IMR-90 (cell line): ENCODE results near the gene SEMA3C. TPM values are rescaled to one million over a fixed set of nuclear protein-coding genes. Genes with fewer than 3 reads are reported as not detected.

Source experiments
- ATAC-seq: fragments of 200-7000 bp; cut with Tn5 transposase; 2 replicates; pipeline ENCODE4 v1.9.1; 2020; ENCODE audit warnings: low read depth, mild to moderate bottlenecking, moderate library complexity
- BruUV-seq: library from RNA; stranded (reverse); fragments of 400-500 nt; replicated peaks from 2 replicates; lab custom pipeline; 2021; lab: Mats Ljungman, UMichigan
- CTCF ChIA-PET: fragments of 300-600 bp; formaldehyde crosslinking; extraction: SDS; loops from one replicate; lab custom pipeline; 2021; ENCODE audit warnings: antibody characterized with exemption; lab: Yijun Ruan, JAX
- POLR2A ChIA-PET: fragments of 300-600 bp; sonication (Branson Sonifier 250); formaldehyde crosslinking; loops from one replicate; lab custom pipeline; 2022; ENCODE audit warnings: antibody characterized with exemption; ENCODE audit not compliant: unreplicated experiment; lab: Charles Lee
- DNase-seq: peaks from one replicate; pipeline ENCODE4 v3.0.0; 2013
- H2AFZ ChIP-seq: replicated peaks from 2 replicates; pipeline ENCODE3; 2013; ENCODE audit warnings: low read length, mild to moderate bottlenecking; ENCODE audit not compliant: poor library complexity
- H2AK5ac ChIP-seq: 2 replicates; pipeline ENCODE4 v1.6.1; 2013; ENCODE audit warnings: low read depth, low read length, inconsistent platforms
- H2AK9ac ChIP-seq: replicated peaks from 2 replicates; pipeline ENCODE3; 2013; ENCODE audit warnings: mild to moderate bottlenecking, low read depth, low read length, moderate library complexity; ENCODE audit not compliant: poor library complexity
- H2BK120ac ChIP-seq: 2 replicates; pipeline ENCODE4 v1.6.1; 2013; ENCODE audit warnings: low read depth, low read length, inconsistent platforms
- H2BK15ac ChIP-seq: 3 replicates; pipeline ENCODE4 v1.6.1; 2013; ENCODE audit warnings: low read depth, low read length, inconsistent platforms
- H2BK20ac ChIP-seq: 2 replicates; pipeline ENCODE4 v1.6.1; 2013; ENCODE audit warnings: low read depth, mild to moderate bottlenecking, inconsistent platforms, low read length, moderate library complexity
- H2BK5ac ChIP-seq: 2 replicates; pipeline ENCODE4 v1.6.1; 2013; ENCODE audit warnings: mild to moderate bottlenecking, low read depth, low read length, inconsistent platforms; ENCODE audit not compliant: poor library complexity, severe bottlenecking
- H3K14ac ChIP-seq: replicated peaks from 2 replicates; pipeline ENCODE4 v1.6.1; 2013; ENCODE audit warnings: low read depth, low read length, inconsistent platforms
- H3K18ac ChIP-seq: 2 replicates; pipeline ENCODE4 v1.6.1; 2013; ENCODE audit warnings: low read depth, low read length, control low read depth
- H3K23ac ChIP-seq: 2 replicates; pipeline ENCODE4 v1.6.1; 2013; ENCODE audit warnings: low read depth, low read length, inconsistent platforms
- H3K27ac ChIP-seq: 2 replicates; pipeline ENCODE4 v1.5.1; 2013; ENCODE audit warnings: mild to moderate bottlenecking, control low read depth, low read length; ENCODE audit not compliant: insufficient read depth
- H3K27me3 ChIP-seq: 2 replicates; pipeline ENCODE4 v1.6.1; 2013; ENCODE audit warnings: low read length; ENCODE audit not compliant: control insufficient read depth, insufficient read depth
- H3K36me3 ChIP-seq: 2 replicates; pipeline ENCODE4 v1.6.1; 2013; ENCODE audit warnings: low read length, mixed read lengths; ENCODE audit not compliant: control insufficient read depth, insufficient read depth
- H3K4ac ChIP-seq: 2 replicates; pipeline ENCODE4 v1.6.1; 2013; ENCODE audit warnings: low read depth, low read length, inconsistent platforms
- H3K4me1 ChIP-seq: 2 replicates; pipeline ENCODE4 v1.6.1; 2013; ENCODE audit warnings: low read length, mixed read lengths; ENCODE audit not compliant: control insufficient read depth, insufficient read depth
- H3K4me2 ChIP-seq: 2 replicates; pipeline ENCODE4 v1.6.1; 2013; ENCODE audit warnings: low read depth, mild to moderate bottlenecking, control low read depth, low read length, moderate library complexity
- H3K4me3 ChIP-seq: 2 replicates; pipeline ENCODE4 v1.5.1; 2013; ENCODE audit warnings: low read depth, mild to moderate bottlenecking, control low read depth, low read length, moderate library complexity; ENCODE audit not compliant: insufficient read depth
- H3K56ac ChIP-seq: 2 replicates; pipeline ENCODE4 v1.6.1; 2013; ENCODE audit warnings: low read length, inconsistent platforms; ENCODE audit not compliant: insufficient read depth; ENCODE audit errors: extremely low read depth
- H3K79me1 ChIP-seq, 2 experiments: 2 replicates each; pipeline ENCODE4 v1.6.1; 2013; ENCODE audit warnings: low read length in 2 of 2, inconsistent platforms in 1 of 2, low read depth in 1 of 2
- H3K9ac ChIP-seq: 2 replicates; pipeline ENCODE4 v1.6.1; 2013; ENCODE audit warnings: low read depth, low read length, control low read depth
- H3K9me1 ChIP-seq: 2 replicates; pipeline ENCODE4 v1.6.1; 2013; ENCODE audit warnings: low read length, inconsistent platforms; ENCODE audit not compliant: insufficient read depth
- H3K9me3 ChIP-seq: 2 replicates; pipeline ENCODE4 v1.6.1; 2013; ENCODE audit warnings: low read length; ENCODE audit not compliant: control insufficient read depth, insufficient read depth
- H4K20me1 ChIP-seq: 2 replicates; pipeline ENCODE4 v1.6.1; 2013; ENCODE audit warnings: low read length, inconsistent platforms; ENCODE audit not compliant: insufficient read depth
- H4K5ac ChIP-seq: 2 replicates; pipeline ENCODE4 v1.6.1; 2013; ENCODE audit warnings: mild to moderate bottlenecking, low read depth, low read length, control low read depth
- H4K8ac ChIP-seq, 2 experiments: 2 replicates each; pipeline ENCODE4 v1.6.1; 2013; ENCODE audit warnings: low read depth in 2 of 2, low read length in 2 of 2, control low read depth in 1 of 2, inconsistent platforms in 1 of 2
- H4K91ac ChIP-seq: 2 replicates; pipeline ENCODE4 v1.6.1; 2013; ENCODE audit warnings: low read depth, low read length, inconsistent platforms; ENCODE audit not compliant: insufficient read depth
- BHLHE40 ChIP-seq: fragments of 150-350 bp; IDR thresholded peaks from 2 replicates; pipeline ENCODE4 v1.6.1; 2016; ENCODE audit warnings: mild to moderate bottlenecking, low read depth, low read length
- CEBPB ChIP-seq: IDR thresholded peaks from 2 replicates; pipeline ENCODE4 v1.6.1; 2012; ENCODE audit warnings: low read depth, low read length, improper control_type of control experiment
- CHD1 ChIP-seq: IDR thresholded peaks from 2 replicates; pipeline ENCODE4 v1.6.1; 2012; ENCODE audit warnings: low read depth, low read length, improper control_type of control experiment
- ELK1 ChIP-seq: fragments of 150-350 bp; IDR thresholded peaks from 2 replicates; pipeline ENCODE4 v1.6.1; 2016; ENCODE audit warnings: low read depth, mild to moderate bottlenecking, low read length, moderate library complexity, borderline replicate concordance
- FOS ChIP-seq: fragments of 150-350 bp; IDR thresholded peaks from 2 replicates; pipeline ENCODE4 v1.6.1; 2016; ENCODE audit warnings: low read depth, low read length
- MAFK ChIP-seq: IDR thresholded peaks from 2 replicates; pipeline ENCODE4 v1.6.1; 2012; ENCODE audit warnings: low read depth, low read length, improper control_type of control experiment
- MAZ ChIP-seq: IDR thresholded peaks from 2 replicates; pipeline ENCODE4 v1.6.1; 2012; ENCODE audit warnings: low read depth, mild to moderate bottlenecking, low read length, improper control_type of control experiment, moderate library complexity, borderline replicate concordance
- MXI1 ChIP-seq: IDR thresholded peaks from 2 replicates; pipeline ENCODE4 v1.6.1; 2012; ENCODE audit warnings: low read depth, mild to moderate bottlenecking, low read length, moderate library complexity, borderline replicate concordance
- NFE2L2 ChIP-seq: fragments of 150-350 bp; IDR thresholded peaks from 2 replicates; pipeline ENCODE4 v1.6.1; 2016; ENCODE audit warnings: low read depth, mild to moderate bottlenecking, low read length
- POLR2A ChIP-seq: IDR thresholded peaks from 2 replicates; pipeline ENCODE4 v1.6.1; 2012; ENCODE audit warnings: mild to moderate bottlenecking, low read depth, low read length
- RAD21 ChIP-seq: IDR thresholded peaks from 2 replicates; pipeline ENCODE4 v1.6.1; 2012; ENCODE audit warnings: low read length, improper control_type of control experiment
- RCOR1 ChIP-seq: IDR thresholded peaks from 2 replicates; pipeline ENCODE4 v1.6.1; 2012; ENCODE audit warnings: mild to moderate bottlenecking, low read length, improper control_type of control experiment; ENCODE audit not compliant: insufficient replicate concordance
- RFX5 ChIP-seq: IDR thresholded peaks from 2 replicates; pipeline ENCODE4 v1.8.0; 2012; ENCODE audit warnings: low read depth, mild to moderate bottlenecking, low read length, moderate library complexity
- WGBS, 2 experiments: methylation state at CpG; one replicate each; pipeline versions ENCODE4 v1.1.5 to v1.1.7; 2013; ENCODE audit warnings: missing lambda C conversion rate in 2 of 2; ENCODE audit not compliant: insufficient read length in 1 of 2; ENCODE audit errors: extremely low coverage in 2 of 2; 5-methylcytosine and 5-hydroxymethylcytosine counted together
- dilution Hi-C: fragments of 300-500 bp; cut with HindIII; formaldehyde crosslinking; loops from one replicate; pipeline ENCODE4 v1.14.3; 2018; ENCODE audit warnings: low sequenced_read_pairs; ENCODE audit not compliant: unreplicated experiment
- in situ Hi-C: fragments of 300-500 bp; cut with MboI; formaldehyde crosslinking; loops from 3 replicates; pipeline ENCODE4 v1.14.3; 2019; ENCODE audit warnings: low sequenced_read_pairs, inconsistent platforms, mixed read lengths
- intact Hi-C: fragments of 100-400 bp; cut with micrococcal nuclease; formaldehyde crosslinking; loops from 2 replicates; pipeline ENCODE4 v1.10.0; 2022
- polyA plus RNA-seq, 3 experiments: library from polyadenylated mRNA; depleted of rRNA; stranded (reverse); fragments of >200 nt; gene quantifications; 2 replicates each; pipeline ENCODE4 v1.2.3, GENCODE V29; 2012; ENCODE audit warnings: low replicate concordance in 1 of 3
- total RNA-seq: library from RNA; depleted of rRNA; stranded (reverse); fragments of >200 nt; gene quantifications from 2 replicates; pipeline ENCODE4 v1.2.3, GENCODE V29; 2012

The SEMA3C gene
- total and polyA plus RNA-seq, 2 of the 4 experiments (the other 2 are of a cell fraction) = 21.2 to 97.1 TPM

- no peaks in the 10 kb centered on the region; the same call in 1 of the 2 replicates for H3K36me3 ChIP-seq
- H2BK120ac ChIP-seq = no peak overlapping the region
- intact Hi-C loops = no loop called here
- no peak overlapping the region for H3K4me3 ChIP-seq
- H2AK5ac ChIP-seq = no peak overlapping the region
- dilution Hi-C loops = no loop called here
- TF ChIP-seq POLR2A (no peak), NFE2L2 (no peak), RAD21 (no peak), CHD1 (no peak), MXI1 (no peak), ELK1 (no peak), RFX5 (no peak), RCOR1 (no peak), MAZ (no peak), BHLHE40 (no peak), MAFK (no peak), FOS (no peak), CEBPB (no peak)
- POLR2A ChIA-PET = no interaction called here
- no peak overlapping the region for H2AFZ ChIP-seq
- H4K8ac ChIP-seq = no peak overlapping the region; a peak in 1 of 4 replicates
- H3K4me1 ChIP-seq = no peaks in the 10 kb centered on the region
- no peaks in the 10 kb centered on the region for H4K20me1 ChIP-seq
- H2BK5ac ChIP-seq = no peak overlapping the region
- H3K27me3 ChIP-seq = no peaks in the 10 kb centered on the region
- H3K18ac ChIP-seq = peak overlapping the region; percentile 5; the same call in 1 of the 2 replicates
- H2BK20ac ChIP-seq = no peak overlapping the region
- H4K5ac ChIP-seq = no peak overlapping the region
- no peak overlapping the region for H3K27ac ChIP-seq
- no peaks in the 10 kb centered on the region; a peak in 1 of 4 replicates for H3K79me1 ChIP-seq
- no peak overlapping the region for H3K4me2 ChIP-seq
- CTCF ChIA-PET = no interaction called here
- H3K56ac ChIP-seq = no peak overlapping the region
- no peak overlapping the region for H3K4ac ChIP-seq
- in situ Hi-C loops = no loop called here
- no peaks in the 10 kb centered on the region for H3K9me3 ChIP-seq
- no peak overlapping the region for H4K91ac ChIP-seq
- peaks cover 3% of the 10 kb centered on the region; the same call in 1 of the 2 replicates for H3K9me1 ChIP-seq
- no peak for ATAC-seq
- no peak overlapping the region for H3K14ac ChIP-seq
- BruUV-seq = no TSS peak
- H3K23ac ChIP-seq = no peak overlapping the region
- WGBS, 2 experiments = no CpG with 5 or more reads among the region's 4 CpGs
- no peak overlapping the region for H2AK9ac ChIP-seq
- H2BK15ac ChIP-seq = no peak overlapping the region
- no peak for DNase-seq
- H3K9ac ChIP-seq = no peak overlapping the region
These were observed 158.6 kb downstream of the SEMA3C start for GRCh38 chr7:80760292-80760691.
